Rectal smooth muscle tissue (tissue), 1 donor: Measurements from ENCODE around the gene TAC1.

ENCODE experiments used
- H3K27ac ChIP-seq: one replicate; pipeline ENCODE4 v1.7.0; 2013; ENCODE audit warnings: low read depth, low read length, inconsistent platforms
- H3K27me3 ChIP-seq: one replicate; pipeline ENCODE4 v1.7.0; 2013; ENCODE audit warnings: low read length; ENCODE audit not compliant: control insufficient read depth, insufficient read depth
- H3K36me3 ChIP-seq: one replicate; pipeline ENCODE4 v1.7.0; 2013; ENCODE audit warnings: low read length; ENCODE audit not compliant: control insufficient read depth, insufficient read depth
- H3K4me1 ChIP-seq: one replicate; pipeline ENCODE4 v1.7.0; 2013; ENCODE audit warnings: low read length; ENCODE audit not compliant: control insufficient read depth, insufficient read depth
- H3K4me3 ChIP-seq: one replicate; pipeline ENCODE4 v1.7.0; 2013; ENCODE audit warnings: low read length
- H3K9ac ChIP-seq: one replicate; pipeline ENCODE4 v1.7.0; 2013; ENCODE audit warnings: low read length

TAC1 gene, protein sequence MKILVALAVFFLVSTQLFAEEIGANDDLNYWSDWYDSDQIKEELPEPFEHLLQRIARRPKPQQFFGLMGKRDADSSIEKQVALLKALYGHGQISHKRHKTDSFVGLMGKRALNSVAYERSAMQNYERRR

GRCh38 chr7:97731736-97732564, at the start of gene TAC1:
TAC1 (plus strand) TSS chr7:97732086; CDS start chr7:97732613, 527 bp downstream.
- H3K27me3 ChIP-seq, result peaks cover 19% of the 10 kb centered on the region

GRCh38 chr7:97685952-97686351, 45.9 kb upstream of the TAC1 start:
- Histone ChIP-seq H3K4me1 (no peaks in the 10 kb centered on the region), H3K36me3 (no peaks in the 10 kb centered on the region)

More at GRCh38 chr7:97731736-97732564, at the start of gene TAC1:
- H3K9ac ChIP-seq, result no peak within 1 kb of the TSS
- no peaks in the 10 kb centered on the region for H3K4me1 ChIP-seq
- no peaks in the 10 kb centered on the region for H3K36me3 ChIP-seq
- H3K27ac ChIP-seq, result no peak within 1 kb of the TSS
- H3K4me3 ChIP-seq, result peak within 1 kb of the TSS; percentile 44

DNA sequence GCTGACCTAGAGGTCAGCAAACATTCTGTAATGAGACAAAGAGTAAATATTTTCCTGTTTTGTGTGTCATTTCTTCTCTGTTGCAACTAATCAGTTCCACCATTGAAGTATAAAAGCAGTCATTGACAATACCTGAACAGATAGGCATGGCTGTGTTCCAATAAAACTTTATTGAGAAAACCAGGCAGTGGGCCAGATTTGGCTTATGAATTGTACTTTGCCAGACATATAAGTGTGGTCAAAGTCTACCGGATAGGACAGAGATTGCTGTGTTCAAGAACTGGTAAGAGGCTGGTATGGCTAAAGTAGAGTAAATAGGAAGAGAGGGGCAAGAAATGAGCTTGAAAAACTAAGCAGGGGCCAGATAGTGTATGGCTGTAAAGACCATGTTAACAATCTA, 38.3 kb upstream of the TAC1 start:
- no peak overlapping the region for H3K9ac ChIP-seq
- H3K4me3 ChIP-seq, result no peak overlapping the region
- H3K27ac ChIP-seq, result no peak overlapping the region
- H3K4me1 ChIP-seq, result no peaks in the 10 kb centered on the region
- no peaks in the 10 kb centered on the region for H3K27me3 ChIP-seq
- H3K36me3 ChIP-seq, result no peaks in the 10 kb centered on the region

More at GRCh38 chr7:97685952-97686351, 45.9 kb upstream of the TAC1 start:
- H3K9ac ChIP-seq, result no peak overlapping the region
- H3K4me3 ChIP-seq, result no peak overlapping the region
- H3K27ac ChIP-seq, result no peak overlapping the region
- no peaks in the 10 kb centered on the region for H3K27me3 ChIP-seq

DNA sequence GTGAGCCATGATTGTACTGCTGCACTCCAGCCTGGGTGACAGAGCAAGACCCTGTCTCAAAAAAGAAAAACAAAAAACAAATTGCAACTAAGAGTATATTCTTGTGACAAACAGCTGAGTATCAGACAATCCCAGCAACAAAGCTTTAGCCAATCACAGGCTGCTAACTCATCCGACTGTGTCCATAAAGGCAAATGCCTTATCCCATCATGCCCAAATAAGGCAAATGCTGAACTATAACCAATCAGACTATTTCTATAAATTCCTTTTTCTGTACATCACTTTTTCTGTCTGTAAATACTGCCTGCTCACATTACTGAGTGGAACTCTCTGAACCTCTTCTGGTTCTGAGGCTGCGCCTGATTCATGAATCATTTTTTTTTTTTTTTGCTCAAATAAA, 37.5 kb upstream of the TAC1 start:
- Histone ChIP-seq H3K27me3 (no peaks in the 10 kb centered on the region), H3K27ac (no peak overlapping the region), H3K36me3 (no peaks in the 10 kb centered on the region), H3K4me1 (no peaks in the 10 kb centered on the region), H3K9ac (no peak overlapping the region), H3K4me3 (no peak overlapping the region)

DNA sequence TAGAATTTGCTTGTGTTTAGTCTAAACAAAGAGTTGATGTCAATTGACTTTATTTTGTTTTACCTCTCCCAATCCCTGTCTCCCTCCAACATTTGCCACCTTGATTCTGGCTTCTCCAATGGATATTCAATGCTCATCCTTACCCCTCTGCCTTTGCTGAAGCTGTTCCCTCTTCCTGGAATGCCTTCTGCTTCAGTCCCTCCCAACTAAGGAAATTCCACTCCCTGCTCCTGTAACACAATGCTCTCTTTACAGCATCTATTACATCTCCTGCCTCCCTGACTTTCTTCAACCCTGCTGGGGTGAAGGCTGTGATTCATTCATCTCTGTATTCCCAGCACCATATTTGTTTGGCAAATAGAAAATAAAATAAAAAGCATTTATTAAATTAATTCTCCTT, 34.5 kb upstream of the TAC1 start:
- no peaks in the 10 kb centered on the region for H3K36me3 ChIP-seq
- H3K4me3 ChIP-seq, result no peak overlapping the region
- H3K27ac ChIP-seq, result no peak overlapping the region
- H3K4me1 ChIP-seq, result no peaks in the 10 kb centered on the region
- H3K9ac ChIP-seq, result no peak overlapping the region
- no peaks in the 10 kb centered on the region for H3K27me3 ChIP-seq

GRCh38 chr7:97722386-97722785, 9.5 kb upstream of the TAC1 start:
- H3K4me3 ChIP-seq, result no peak overlapping the region
- no peak overlapping the region for H3K27ac ChIP-seq
- H3K9ac ChIP-seq, result no peak overlapping the region
- H3K36me3 ChIP-seq, result no peaks in the 10 kb centered on the region
- H3K4me1 ChIP-seq, result no peaks in the 10 kb centered on the region
- H3K27me3 ChIP-seq, result no peaks in the 10 kb centered on the region

DNA sequence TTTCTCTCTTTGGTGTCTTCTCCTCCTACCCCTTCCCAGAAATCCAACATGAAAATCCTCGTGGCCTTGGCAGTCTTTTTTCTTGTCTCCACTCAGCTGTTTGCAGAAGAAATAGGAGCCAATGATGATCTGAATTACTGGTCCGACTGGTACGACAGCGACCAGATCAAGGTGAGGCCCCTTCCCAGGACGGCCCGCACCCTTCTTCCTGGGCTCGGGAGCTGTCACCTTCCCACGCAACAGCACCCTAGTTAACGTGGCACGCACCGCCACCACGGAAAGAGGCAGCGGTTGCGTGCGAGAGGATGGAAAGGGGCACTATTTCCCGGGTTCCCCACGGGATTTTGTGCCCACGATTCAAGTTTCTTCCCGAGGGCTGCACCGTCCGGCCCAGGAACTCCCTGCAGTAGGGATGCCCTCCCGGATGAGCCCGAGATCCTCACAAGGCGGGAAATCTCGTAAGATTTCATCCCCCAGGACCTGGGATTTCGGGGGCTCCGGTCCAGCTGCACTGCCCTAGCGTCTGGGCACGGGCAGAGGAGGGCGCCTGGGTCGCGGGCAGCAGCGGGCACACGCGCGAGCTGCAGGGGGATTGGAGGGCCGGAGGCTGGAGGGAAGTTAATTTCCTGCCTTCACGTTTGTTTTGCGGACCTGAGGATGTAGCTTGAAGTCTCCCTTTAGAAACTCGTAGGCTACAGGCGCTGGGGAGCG, 834 bp downstream of the TAC1 start:
- H3K27me3 ChIP-seq, result peaks cover 19% of the 10 kb centered on the region

DNA sequence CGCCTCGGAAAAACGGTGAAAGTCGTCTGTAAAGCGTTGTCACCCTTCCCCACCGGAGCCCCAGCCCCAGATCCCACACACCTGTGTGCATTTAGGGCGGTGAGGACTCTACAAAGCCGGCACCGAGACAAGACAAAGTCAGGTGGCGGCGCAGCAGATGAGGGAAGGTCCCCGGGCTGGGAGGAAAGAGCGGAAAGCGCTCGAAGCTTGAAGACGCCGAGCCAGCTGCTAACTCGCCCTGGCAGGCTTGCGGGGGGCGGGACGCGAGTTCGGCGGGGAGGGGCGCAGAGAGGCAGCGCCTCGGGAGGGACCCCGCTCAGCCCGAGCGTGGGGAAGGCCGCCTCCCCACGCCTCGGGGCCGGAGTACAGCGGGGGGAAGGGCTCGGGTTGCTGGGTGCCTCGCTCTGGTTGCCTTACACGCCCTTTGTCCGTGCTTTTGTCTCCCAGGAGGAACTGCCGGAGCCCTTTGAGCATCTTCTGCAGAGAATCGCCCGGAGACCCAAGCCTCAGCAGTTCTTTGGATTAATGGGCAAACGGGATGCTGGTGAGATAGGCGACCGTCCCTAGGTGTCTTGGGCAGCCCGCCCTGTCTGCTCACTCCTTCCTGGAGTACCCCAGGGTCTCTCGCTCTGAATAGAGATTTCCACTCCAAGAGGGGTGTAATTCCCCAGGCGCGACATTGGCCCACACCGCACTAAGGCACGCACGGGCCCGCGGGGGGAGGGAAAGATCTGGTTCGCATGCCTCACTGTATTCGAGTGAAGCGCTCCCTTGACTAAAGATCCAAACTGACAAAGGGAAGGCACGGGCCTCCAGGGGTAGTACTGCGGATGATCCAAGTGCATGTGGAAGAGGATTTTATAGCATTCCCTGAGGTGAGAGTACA, 1.6 kb downstream of the TAC1 start:
- Histone ChIP-seq H3K27ac (no peak overlapping the region), H3K27me3 (peaks cover 19% of the 10 kb centered on the region)

More for the DNA sequence above, 834 bp downstream of the TAC1 start:
- Histone ChIP-seq H3K36me3 (no peaks in the 10 kb centered on the region), H3K9ac (no peak overlapping the region), H3K4me1 (no peaks in the 10 kb centered on the region), H3K27ac (no peak overlapping the region), H3K4me3 (peak overlapping the region; percentile 14)

GRCh38 chr7:97734255-97734654, 2.4 kb downstream of the TAC1 start:
- H3K4me1 ChIP-seq, result no peaks in the 10 kb centered on the region
- H3K9ac ChIP-seq, result no peak overlapping the region
- H3K36me3 ChIP-seq, result no peaks in the 10 kb centered on the region
- H3K4me3 ChIP-seq, result no peak overlapping the region
- peaks cover 19% of the 10 kb centered on the region for H3K27me3 ChIP-seq
- H3K27ac ChIP-seq, result no peak overlapping the region

More for the DNA sequence above, 1.6 kb downstream of the TAC1 start:
- peak overlapping the region; percentile 14 for H3K4me3 ChIP-seq
- H3K9ac ChIP-seq, result no peak overlapping the region
- no peaks in the 10 kb centered on the region for H3K4me1 ChIP-seq
- H3K36me3 ChIP-seq, result no peaks in the 10 kb centered on the region

- H3K27ac ChIP-seq, result no peak overlapping the region
- no peaks in the 10 kb centered on the region for H3K36me3 ChIP-seq
- no peak overlapping the region for H3K9ac ChIP-seq
- H3K4me3 ChIP-seq, result no peak overlapping the region
- H3K27me3 ChIP-seq, result peaks cover 19% of the 10 kb centered on the region
- H3K4me1 ChIP-seq, result no peaks in the 10 kb centered on the region
Measured at GRCh38 chr7:97735075-97735474, 3.2 kb downstream of the TAC1 start.

DNA sequence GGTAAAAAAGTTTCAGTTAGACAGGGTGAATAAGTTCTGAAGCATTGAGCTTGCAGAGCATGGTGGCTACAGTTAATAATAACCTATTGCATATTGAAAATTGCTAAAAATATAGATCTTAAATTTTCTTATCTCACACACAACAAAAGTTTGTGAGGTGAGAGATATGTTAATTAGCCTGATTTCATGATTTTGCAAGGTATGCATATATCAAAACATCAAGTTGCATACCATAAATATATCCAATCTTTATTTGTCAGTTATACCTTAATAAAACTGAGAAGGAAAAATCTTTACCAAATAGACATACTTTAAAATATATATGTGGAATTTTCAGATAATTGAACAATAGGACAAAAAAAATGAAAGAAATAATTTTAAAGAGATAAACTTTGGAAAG, 16.6 kb downstream of the TAC1 start:
- Histone ChIP-seq H3K27ac (no peak overlapping the region), H3K36me3 (no peaks in the 10 kb centered on the region), H3K4me1 (no peaks in the 10 kb centered on the region), H3K4me3 (no peak overlapping the region), H3K9ac (no peak overlapping the region), H3K27me3 (no peaks in the 10 kb centered on the region)

DNA sequence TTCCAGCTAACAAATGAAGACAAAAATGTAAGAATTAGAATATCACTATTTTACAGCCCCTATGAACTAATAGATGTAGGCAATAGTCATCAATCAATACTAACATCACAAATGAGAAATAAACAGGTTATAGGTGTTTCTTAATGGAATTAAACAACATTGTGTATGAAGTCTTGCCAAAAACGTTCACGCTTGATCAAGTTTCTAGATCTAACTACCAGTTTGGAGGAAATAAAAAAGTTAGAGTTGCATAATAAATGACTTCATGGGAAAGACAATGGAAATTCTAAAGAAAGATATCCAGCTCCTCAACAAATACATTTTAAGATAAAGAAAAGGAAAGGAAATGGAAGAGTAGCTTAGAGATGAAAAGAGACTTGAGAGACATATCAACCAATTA, 19.7 kb downstream of the TAC1 start:
- Histone ChIP-seq H3K27ac (no peak overlapping the region), H3K27me3 (no peaks in the 10 kb centered on the region), H3K9ac (no peak overlapping the region), H3K4me3 (no peak overlapping the region), H3K4me1 (no peaks in the 10 kb centered on the region), H3K36me3 (no peaks in the 10 kb centered on the region)
